ENCODE measurements around the gene DLG2. TPM values are rescaled to one million over a fixed set of nuclear protein-coding genes. Genes with fewer than 3 reads are reported as not detected.
A peak's percentile ranks its signal among the peaks of the same experiment; 100 is the strongest.
"Not testable (repeated sequence)": the region's sequence is repeated elsewhere in the genome, so short reads cannot be mapped to it uniquely, and the experiment has no call there.

Gene DLG2
- 25.3 TPM for total RNA-seq (ENCODE audit: insufficient read depth, low replicate concordance)

DNA sequence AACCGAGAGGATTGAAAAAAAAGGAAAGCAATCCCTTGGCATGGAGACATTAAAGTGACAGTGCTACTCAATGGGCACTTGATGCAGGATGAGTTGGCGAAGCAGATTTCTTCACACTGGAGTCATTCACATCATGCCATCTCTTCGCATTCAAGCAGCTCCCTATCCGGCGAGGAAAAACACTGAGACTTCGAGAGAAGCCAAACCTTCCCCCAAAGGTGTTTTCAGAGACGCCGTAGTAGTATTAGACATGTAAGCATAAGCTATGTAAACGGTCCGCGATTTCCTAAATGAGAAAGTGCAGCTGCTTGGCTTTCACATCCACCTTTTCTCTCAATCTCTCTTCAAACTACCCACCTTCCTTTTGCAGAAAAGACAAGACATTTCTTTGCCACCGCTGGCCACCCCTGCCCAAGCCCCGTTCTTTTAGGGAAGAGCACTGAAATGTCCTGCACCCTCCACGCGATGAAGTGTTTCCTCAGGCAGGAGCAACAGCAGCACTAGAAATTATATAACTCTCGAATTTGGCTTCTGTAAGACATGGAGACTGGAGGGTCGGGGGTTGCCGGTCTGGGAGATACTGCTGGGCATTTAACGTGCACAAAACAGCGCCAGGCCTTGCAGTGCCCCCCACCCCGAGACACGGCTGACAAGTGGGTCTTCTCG is at the start of gene DLG2:
TSS of gene DLG2 (minus strand) at position 13 of the 666 bp plus-strand sequence.
- DNase-seq (ENCODE audit: low spot score), result peak; percentile 62

GRCh38 chr11:85673393-85673792 is 46.2 kb upstream of the DLG2 start:
- no peak for DNase-seq (ENCODE audit: low spot score)

GRCh38 chr11:85672105-85672902 is 45.2 kb upstream of the DLG2 start:
- DNase-seq (ENCODE audit: low spot score), result no peak

GRCh38 chr11:85670949-85671663 is 44.0 kb upstream of the DLG2 start:
- DNase-seq (ENCODE audit: low spot score), result not testable (repeated sequence)

DNA sequence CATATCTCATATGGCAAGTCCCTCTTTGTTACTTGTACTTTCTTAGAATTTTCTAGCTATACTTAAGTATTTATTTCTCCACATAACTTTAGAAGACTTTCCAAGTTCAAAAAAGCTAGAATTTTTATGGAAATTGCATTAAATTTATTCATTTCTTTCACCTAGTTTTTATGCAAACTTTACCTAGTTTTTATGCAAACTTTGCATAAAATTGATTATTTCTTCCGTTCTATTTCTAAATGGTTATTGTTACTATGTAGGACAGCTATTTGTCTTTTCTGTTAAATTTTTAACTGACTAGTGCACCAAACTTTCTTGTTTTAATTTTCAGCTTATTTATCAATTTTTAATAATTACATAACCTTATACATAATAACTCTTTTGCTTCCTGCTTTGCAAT is 41.0 kb upstream of the DLG2 start:
- no peak for DNase-seq (ENCODE audit: low spot score)

DNA sequence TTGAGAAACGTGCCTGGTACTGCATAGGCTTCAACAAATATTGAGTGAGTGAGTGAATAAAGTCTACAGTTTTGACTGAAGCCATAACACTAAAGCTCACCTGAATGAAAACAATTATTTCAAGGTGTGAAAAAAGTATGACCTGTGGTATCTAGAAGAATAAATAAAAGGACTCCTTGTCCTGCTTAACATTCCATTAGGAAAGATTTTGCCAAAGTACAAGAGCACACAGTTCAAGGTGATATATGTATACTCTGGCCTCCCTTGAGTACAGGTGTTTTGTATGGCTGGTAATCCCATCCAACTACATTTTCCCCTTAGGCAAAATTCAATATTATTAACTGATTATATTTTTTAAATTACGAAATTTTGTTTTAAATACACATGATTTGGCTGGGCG is 39.5 kb upstream of the DLG2 start:
- no peak for DNase-seq (ENCODE audit: low spot score)

GRCh38 chr11:85665733-85666132 is 38.6 kb upstream of the DLG2 start:
- DNase-seq (ENCODE audit: low spot score), result no peak

DNA sequence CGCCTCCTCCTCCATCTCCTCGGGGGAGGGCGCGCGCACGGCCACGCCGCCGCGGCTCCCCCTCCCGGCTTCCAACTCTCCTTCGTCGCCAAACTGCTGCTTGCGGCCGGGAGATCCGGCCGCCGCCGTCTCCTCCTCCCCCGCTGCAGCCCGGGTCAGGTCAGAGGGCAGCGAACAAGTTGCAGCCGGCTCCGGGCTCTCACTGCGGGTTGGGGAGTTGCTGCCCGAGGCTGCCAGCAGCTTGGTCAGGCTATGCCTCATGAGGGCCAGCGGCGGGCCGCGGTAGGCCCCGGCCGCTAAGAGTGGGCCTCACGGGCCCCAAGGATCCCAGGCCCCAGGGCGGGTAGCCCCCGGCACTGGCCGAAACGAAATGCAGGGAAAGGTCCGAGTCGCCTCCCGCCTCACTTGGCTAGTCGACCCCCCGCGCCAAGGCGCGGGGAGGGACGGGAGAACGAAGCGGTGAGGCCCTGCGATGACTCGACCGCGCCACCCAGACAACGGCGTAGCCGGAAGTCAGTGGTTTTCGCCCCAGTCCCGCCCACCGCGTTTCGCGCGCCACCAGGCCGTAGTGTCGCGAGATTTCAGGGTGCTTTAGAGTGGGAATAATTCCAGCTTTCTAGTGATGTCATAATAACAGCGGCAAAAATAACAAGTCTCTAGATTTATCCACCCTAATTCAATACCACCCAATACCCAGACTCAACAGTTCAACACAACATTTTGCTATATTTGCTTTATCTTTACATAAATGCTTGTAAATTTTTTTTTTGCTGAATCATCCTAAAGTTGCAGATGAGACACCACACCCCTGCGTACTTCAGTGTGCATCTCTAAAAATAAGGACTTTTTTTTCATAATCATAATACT is 37.7 kb upstream of the DLG2 start, which contains the start of gene CREBZF:
TSS of gene CREBZF (minus strand) at position 515 of the 867 bp plus-strand sequence. CDS start at position 261, 254 bp downstream.
- DNase-seq (ENCODE audit: low spot score), result peak; percentile 97

DNA sequence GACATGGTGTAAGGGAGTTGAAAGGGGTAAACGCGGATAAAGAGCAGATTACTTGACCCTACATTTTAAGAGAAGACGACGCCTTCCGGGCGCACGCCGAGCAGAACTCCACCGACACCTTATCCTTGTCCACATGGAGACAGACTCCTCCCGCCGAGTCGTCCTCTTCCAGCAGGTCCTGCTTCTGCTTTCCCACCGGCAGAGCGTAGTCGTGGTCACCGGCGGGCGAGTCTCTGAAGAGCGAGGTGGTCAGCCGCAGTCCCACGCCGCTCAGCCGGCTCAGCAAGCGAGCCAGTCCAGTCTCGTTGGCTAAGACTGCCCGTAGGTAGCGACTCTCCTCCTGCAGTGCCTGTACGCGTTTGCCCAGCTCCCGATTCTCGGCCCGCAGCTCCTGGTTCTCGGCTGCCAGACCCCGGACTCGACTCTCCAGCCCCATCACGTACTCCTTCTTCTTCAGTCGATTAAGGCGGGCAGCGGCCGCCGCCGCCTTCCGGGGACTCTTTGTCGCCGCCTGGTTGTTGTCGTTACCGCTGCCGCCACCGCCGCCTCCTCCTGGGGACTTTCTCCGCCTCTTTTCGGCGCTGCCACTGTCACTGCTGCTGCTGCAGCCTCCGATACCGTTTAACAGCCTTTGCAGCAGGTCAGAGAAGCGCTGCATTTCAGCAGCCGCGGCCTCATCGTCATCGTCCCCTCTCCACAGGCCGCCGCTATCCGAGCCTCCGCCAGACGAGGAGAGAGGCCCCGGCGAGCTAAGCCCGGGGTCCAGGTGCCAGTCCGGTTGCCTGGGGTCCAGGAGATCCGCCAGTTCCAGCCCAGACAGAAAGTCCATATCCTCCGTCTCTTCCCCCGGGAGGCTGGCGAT is 36.8 kb upstream of the DLG2 start:
- DNase-seq (ENCODE audit: low spot score), result peak; percentile 64

GRCh38 chr11:85663080-85663752 is 36.1 kb upstream of the DLG2 start:
- no peak for DNase-seq (ENCODE audit: low spot score)

GRCh38 chr11:85661972-85662664 is 35.0 kb upstream of the DLG2 start:
- no peak for DNase-seq (ENCODE audit: low spot score)

DNA sequence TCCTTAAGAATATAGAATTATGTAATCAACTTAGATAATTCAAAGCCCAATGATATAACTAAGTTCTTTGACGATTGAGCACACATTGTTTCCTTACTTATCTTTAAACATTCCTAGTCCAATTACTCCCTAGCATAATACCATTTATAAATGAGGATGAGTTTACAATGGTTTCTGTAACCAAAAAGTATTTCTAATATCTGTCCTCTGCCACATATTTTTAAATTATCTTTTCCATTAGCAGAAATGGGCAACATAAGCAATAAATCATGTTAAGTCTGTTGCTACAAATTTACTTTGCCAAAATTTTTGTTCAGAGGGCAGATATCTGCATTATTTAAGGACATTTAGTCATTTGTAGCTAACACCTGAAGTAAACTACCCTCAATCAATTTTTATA is 31.0 kb upstream of the DLG2 start:
- DNase-seq (ENCODE audit: low spot score), result no peak

DNA sequence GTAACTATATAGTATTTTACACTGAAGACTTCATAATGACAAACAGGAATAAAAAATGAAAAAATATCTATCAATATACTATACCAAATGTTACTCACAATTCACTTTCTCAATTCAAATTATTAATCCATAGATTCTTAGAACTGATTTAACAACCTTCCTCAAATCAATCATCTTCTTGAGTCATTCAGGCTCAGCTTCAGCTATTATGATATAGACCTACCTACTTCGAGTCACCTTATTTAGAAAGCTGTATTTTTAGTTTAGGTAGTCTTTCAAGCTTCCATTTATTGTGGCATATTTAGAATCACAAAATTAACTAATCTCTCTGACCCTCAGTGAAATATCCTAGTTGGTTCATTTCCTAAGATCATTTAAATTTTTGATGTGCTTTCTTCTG is 29.6 kb upstream of the DLG2 start:
- DNase-seq (ENCODE audit: low spot score), result no peak

- not testable (repeated sequence) for DNase-seq (ENCODE audit: low spot score)
Measured at GRCh38 chr11:85654343-85654742, 27.2 kb upstream of the DLG2 start.

DNA sequence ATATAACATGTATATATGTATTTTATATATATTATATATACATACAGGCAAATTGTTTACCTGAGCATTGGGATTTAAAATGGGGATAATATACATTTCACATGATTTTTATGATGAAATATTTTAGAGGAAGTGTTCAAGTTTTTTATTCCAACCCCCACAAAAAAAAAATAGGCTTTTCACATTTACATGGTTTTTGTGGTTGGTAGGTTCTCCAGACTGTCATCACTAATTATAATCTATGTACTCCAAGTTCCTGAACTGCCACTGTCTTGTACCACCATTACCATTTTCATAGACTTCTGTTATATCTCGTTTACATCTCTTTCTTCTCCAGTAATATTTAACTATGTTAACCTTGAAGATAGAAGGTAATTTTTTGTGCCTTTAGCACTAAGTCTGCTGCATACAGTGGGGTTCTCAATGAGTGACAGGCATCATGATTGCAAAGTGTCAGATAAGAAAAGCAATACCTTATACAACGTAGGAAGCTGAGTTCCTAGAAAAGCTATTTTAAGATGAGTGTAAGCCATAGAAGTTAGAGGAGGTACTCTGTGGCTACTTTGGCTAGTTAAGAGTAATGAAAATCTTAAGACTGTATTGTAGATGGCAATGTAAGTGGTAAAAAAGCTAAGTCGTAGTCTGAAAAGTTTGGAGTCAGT is 25.8 kb upstream of the DLG2 start:
- no peak for DNase-seq (ENCODE audit: low spot score)

- DNase-seq (ENCODE audit: low spot score), result no peak
Measured at GRCh38 chr11:85651118-85651517, 24.0 kb upstream of the DLG2 start.

- peak; percentile 94 for DNase-seq (ENCODE audit: low spot score)
Measured at GRCh38 chr11:85647604-85648299, 20.6 kb upstream of the DLG2 start, which contains the start of gene TMEM126A. TSS of gene TMEM126A (plus strand) at chr11:85647967. CDS start at chr11:85650256, 2,289 bp downstream.

DNA sequence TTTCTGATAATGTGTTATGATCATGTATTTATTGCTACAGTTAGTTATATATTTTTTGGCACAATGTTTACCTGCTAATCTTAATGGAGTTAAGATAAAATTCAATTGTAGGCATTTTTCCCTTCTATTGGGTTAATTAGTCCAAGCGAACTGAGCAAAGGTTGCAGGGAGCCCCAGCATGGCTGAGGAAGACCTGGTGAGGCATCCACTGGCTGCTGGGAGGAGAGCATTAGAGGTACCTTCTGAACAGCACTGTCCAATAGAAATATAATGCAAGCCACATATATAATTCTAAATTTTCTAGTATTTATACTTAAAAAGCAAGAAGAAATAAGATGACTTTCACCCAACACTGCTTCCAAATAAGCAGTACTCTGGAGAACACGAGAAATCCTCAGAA is 19.9 kb upstream of the DLG2 start:
- DNase-seq (ENCODE audit: low spot score), result no peak

Measured in umbilical cord (tissue), 2 donors.